Neural cell (in vitro differentiated cells): ENCODE data around the gene PPFIBP2. TPM values are rescaled to one million over a fixed set of nuclear protein-coding genes. Genes with fewer than 3 reads are reported as not detected.

ENCODE experiments used
- H2AFZ ChIP-seq: fragments of 200-600, 300-800 bp; sonication (generic), shearing (Covaris generic); 2 replicates; pipeline ENCODE4 v1.6.0; 2014; ENCODE audit warnings: low read depth, mild to moderate bottlenecking, antibody characterized with exemption, low read length, moderate library complexity
- H3F3A ChIP-seq: fragments of 200-600 bp; shearing (Covaris generic); 2 replicates; pipeline ENCODE4 v1.6.1; 2016; ENCODE audit warnings: mild to moderate bottlenecking, moderate library complexity, mixed read lengths, antibody characterized with exemption, low read length; ENCODE audit not compliant: insufficient read depth, poor library complexity, severe bottlenecking
- H3K27ac ChIP-seq: fragments of 200-600, 300-800 bp; sonication (generic), shearing (Covaris generic); 2 replicates; pipeline ENCODE4 v1.5.1; 2014; ENCODE audit warnings: mild to moderate bottlenecking, low read length, moderate library complexity
- H3K27me3 ChIP-seq: fragments of 300-800, 200-600 bp; sonication (generic), shearing (Covaris generic); 2 replicates; pipeline ENCODE4 v1.6.0; 2014; ENCODE audit warnings: mild to moderate bottlenecking, low read depth, low read length, moderate library complexity; ENCODE audit not compliant: insufficient read depth
- H3K36me3 ChIP-seq: fragments of 300-800, 200-600 bp; sonication (generic), shearing (Covaris generic); 2 replicates; pipeline ENCODE4 v1.5.1; 2014; ENCODE audit warnings: mild to moderate bottlenecking, antibody characterized with exemption, low read length, moderate library complexity; ENCODE audit not compliant: insufficient read depth
- H3K4me2 ChIP-seq: fragments of 300-800, 200-600 bp; sonication (generic), shearing (Covaris generic); 2 replicates; pipeline ENCODE4 v1.6.0; 2014; ENCODE audit warnings: mild to moderate bottlenecking, low read length
- H3K4me3 ChIP-seq: fragments of 300-800, 200-600 bp; sonication (generic), shearing (Covaris generic); 2 replicates; pipeline ENCODE4 v1.5.1; 2014; ENCODE audit warnings: mild to moderate bottlenecking, low read length, moderate library complexity
- H3K79me2 ChIP-seq: fragments of 200-600 bp; shearing (Covaris generic); replicated peaks from 2 replicates; pipeline ENCODE4 v1.6.0; 2014; ENCODE audit warnings: mild to moderate bottlenecking, low read length, moderate library complexity; ENCODE audit not compliant: insufficient read depth
- H3K9ac ChIP-seq: fragments of 300-800, 200-600 bp; sonication (generic), shearing (Covaris generic); 2 replicates; pipeline ENCODE4 v1.6.1; 2016; ENCODE audit warnings: mild to moderate bottlenecking, low read length, mixed read lengths
- H3K9me2 ChIP-seq: fragments of 200-600 bp; shearing (Covaris generic); 2 replicates; pipeline ENCODE4 v1.6.1; 2016; ENCODE audit warnings: mild to moderate bottlenecking, low read length, mixed read lengths; ENCODE audit not compliant: insufficient read depth
- H3K9me3 ChIP-seq: fragments of 200-600, 300-800 bp; sonication (generic), shearing (Covaris generic); 2 replicates; pipeline ENCODE4 v1.6.1; 2016; ENCODE audit warnings: mild to moderate bottlenecking, mixed run types, low read length, moderate library complexity, mixed read lengths
- H4K20me1 ChIP-seq: fragments of 200-600 bp; shearing (Covaris generic); 2 replicates; pipeline ENCODE4 v1.6.1; 2016; ENCODE audit warnings: mild to moderate bottlenecking, mixed run types; ENCODE audit not compliant: insufficient read depth
- EP300 ChIP-seq: fragments of 450-650 bp; conservative IDR thresholded peaks from 2 replicates; pipeline ENCODE4 v1.6.1; 2014; ENCODE audit warnings: antibody characterized with exemption, mild to moderate bottlenecking, moderate library complexity; ENCODE audit not compliant: poor library complexity, severe bottlenecking
- EZH2 ChIP-seq: fragments of 200-600, 300-800 bp; shearing (Covaris generic), sonication (generic); IDR thresholded peaks from 2 replicates; pipeline ENCODE4 v1.6.1; 2014; ENCODE audit warnings: antibody characterized with exemption, low read length, borderline replicate concordance, mild to moderate bottlenecking; ENCODE audit not compliant: insufficient read depth, poor library complexity, severe bottlenecking
- MXI1 ChIP-seq: fragments of 450-650 bp; conservative IDR thresholded peaks from 2 replicates; pipeline ENCODE4 v1.6.1; 2014; ENCODE audit warnings: antibody characterized with exemption, mild to moderate bottlenecking; ENCODE audit not compliant: poor library complexity, severe bottlenecking
- POLR2AphosphoS5 ChIP-seq: IDR thresholded peaks from 2 replicates; pipeline ENCODE4 v1.6.1; 2012
- RAD21 ChIP-seq: fragments of 450-650 bp; conservative IDR thresholded peaks from 2 replicates; pipeline ENCODE4 v1.6.1; 2014; ENCODE audit warnings: antibody characterized with exemption, mild to moderate bottlenecking, moderate library complexity
- SMC3 ChIP-seq: fragments of 450-650 bp; conservative IDR thresholded peaks from 2 replicates; pipeline ENCODE4 v1.6.1; 2014; ENCODE audit warnings: antibody characterized with exemption, mild to moderate bottlenecking, moderate library complexity; ENCODE audit not compliant: poor library complexity
- TAF1 ChIP-seq: IDR thresholded peaks from 2 replicates; pipeline ENCODE4 v1.6.1; 2012; ENCODE audit warnings: low read depth
- polyA plus RNA-seq: library from polyadenylated mRNA; depleted of rRNA; stranded (reverse); fragments of >200 nt; gene quantifications from 2 replicates; pipeline ENCODE4 v1.2.3, GENCODE V29; 2014
- TF ChIP-seq, protein P1 (sequence below): fragments of 450-650 bp; IDR thresholded peaks from 2 replicates; pipeline ENCODE4 v1.5.1; 2014; ENCODE audit warnings: antibody characterized with exemption, mild to moderate bottlenecking, moderate library complexity; ENCODE audit not compliant: poor library complexity, severe bottlenecking
- TF ChIP-seq, protein P2 (sequence below): IDR thresholded peaks from 2 replicates; pipeline ENCODE4 v1.6.1; 2012; ENCODE audit warnings: borderline replicate concordance

The PPFIBP2 gene
- polyA plus RNA-seq, 1 donor from 2014 or later = not detected

DNA sequence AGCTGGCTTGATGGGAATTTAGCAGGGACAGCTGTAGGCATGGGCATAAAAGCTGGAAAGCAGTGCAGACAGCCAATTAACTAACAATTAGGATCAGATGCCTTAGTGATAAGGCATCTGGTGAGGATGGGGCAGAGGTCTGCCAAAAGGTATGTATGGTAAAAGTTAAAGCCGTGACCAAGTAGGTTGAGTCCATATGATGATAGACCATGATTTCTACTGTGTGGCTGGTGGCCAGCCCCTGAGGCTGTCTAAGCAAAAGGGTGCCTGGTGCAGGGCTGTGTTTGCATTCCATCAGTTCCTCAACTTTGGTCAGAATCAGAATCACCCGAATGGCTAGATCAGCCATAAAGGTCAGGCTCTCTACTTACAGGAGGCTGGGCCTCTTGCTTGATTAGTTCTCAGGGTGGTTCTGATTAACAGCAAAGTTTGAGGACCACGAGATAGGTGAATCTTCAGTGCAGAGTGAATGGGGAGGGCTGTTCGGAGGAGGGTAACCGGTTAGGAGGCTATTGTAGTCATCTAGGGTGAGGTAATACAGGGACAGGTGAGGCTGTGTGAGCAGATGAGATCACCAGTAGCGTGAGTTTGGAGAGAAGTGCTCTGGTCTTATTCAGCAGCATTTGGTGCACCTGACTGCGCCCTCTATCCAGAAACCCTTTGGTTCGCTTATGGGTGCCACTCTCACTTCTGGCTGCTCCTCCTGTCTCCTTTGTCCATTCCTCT lies 27.2 kb downstream of the PPFIBP2 start:
- no peak overlapping the region for H3K27ac ChIP-seq
- H3K27me3 ChIP-seq = no peaks in the 10 kb centered on the region
- H3K79me2 ChIP-seq = no peaks in the 10 kb centered on the region
- no peak overlapping the region for H3K4me3 ChIP-seq
- no peaks in the 10 kb centered on the region for H3F3A ChIP-seq
- H3K36me3 ChIP-seq = no peaks in the 10 kb centered on the region
- no peak overlapping the region for H3K9ac ChIP-seq
- H3K9me2 ChIP-seq = no peaks in the 10 kb centered on the region
- no peak overlapping the region for H2AFZ ChIP-seq
- no peaks in the 10 kb centered on the region for H4K20me1 ChIP-seq
- no peaks in the 10 kb centered on the region for H3K9me3 ChIP-seq
- TF ChIP-seq POLR2AphosphoS5 = no peak
- H3K4me2 ChIP-seq = no peak overlapping the region

DNA sequence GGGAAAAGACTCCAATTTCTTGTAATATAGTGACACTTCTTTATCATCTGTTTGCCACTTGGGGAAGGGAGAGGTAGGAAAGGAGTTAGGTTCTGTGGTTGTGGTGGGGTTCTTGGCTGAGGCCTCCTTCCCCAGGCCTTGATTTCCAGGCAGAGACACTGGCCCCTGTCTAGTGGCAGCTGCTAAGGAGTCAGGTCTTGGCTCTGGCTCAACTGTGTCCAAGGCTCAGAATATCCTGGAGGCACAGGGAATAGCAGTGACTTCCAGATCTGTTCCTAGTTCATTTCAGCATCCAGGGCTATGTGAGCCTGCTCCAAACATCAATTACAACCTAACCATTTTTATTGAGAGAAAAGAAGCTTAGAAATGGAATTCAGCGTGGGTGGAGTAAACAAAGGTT lies 29.5 kb downstream of the PPFIBP2 start:
- no peaks in the 10 kb centered on the region for H3K27me3 ChIP-seq
- no peaks in the 10 kb centered on the region for H4K20me1 ChIP-seq
- H3K4me2 ChIP-seq = no peak overlapping the region
- no peaks in the 10 kb centered on the region for H3K9me3 ChIP-seq
- no peak overlapping the region for H2AFZ ChIP-seq
- H3K27ac ChIP-seq = no peak overlapping the region
- no peaks in the 10 kb centered on the region for H3K36me3 ChIP-seq
- H3K4me3 ChIP-seq = no peak overlapping the region
- no peak overlapping the region for H3K9ac ChIP-seq
- no peaks in the 10 kb centered on the region for H3F3A ChIP-seq
- H3K79me2 ChIP-seq = no peaks in the 10 kb centered on the region
- no peaks in the 10 kb centered on the region for H3K9me2 ChIP-seq
- TF ChIP-seq, protein P1, sequence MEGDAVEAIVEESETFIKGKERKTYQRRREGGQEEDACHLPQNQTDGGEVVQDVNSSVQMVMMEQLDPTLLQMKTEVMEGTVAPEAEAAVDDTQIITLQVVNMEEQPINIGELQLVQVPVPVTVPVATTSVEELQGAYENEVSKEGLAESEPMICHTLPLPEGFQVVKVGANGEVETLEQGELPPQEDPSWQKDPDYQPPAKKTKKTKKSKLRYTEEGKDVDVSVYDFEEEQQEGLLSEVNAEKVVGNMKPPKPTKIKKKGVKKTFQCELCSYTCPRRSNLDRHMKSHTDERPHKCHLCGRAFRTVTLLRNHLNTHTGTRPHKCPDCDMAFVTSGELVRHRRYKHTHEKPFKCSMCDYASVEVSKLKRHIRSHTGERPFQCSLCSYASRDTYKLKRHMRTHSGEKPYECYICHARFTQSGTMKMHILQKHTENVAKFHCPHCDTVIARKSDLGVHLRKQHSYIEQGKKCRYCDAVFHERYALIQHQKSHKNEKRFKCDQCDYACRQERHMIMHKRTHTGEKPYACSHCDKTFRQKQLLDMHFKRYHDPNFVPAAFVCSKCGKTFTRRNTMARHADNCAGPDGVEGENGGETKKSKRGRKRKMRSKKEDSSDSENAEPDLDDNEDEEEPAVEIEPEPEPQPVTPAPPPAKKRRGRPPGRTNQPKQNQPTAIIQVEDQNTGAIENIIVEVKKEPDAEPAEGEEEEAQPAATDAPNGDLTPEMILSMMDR = no peak
- TF ChIP-seq, protein P2, sequence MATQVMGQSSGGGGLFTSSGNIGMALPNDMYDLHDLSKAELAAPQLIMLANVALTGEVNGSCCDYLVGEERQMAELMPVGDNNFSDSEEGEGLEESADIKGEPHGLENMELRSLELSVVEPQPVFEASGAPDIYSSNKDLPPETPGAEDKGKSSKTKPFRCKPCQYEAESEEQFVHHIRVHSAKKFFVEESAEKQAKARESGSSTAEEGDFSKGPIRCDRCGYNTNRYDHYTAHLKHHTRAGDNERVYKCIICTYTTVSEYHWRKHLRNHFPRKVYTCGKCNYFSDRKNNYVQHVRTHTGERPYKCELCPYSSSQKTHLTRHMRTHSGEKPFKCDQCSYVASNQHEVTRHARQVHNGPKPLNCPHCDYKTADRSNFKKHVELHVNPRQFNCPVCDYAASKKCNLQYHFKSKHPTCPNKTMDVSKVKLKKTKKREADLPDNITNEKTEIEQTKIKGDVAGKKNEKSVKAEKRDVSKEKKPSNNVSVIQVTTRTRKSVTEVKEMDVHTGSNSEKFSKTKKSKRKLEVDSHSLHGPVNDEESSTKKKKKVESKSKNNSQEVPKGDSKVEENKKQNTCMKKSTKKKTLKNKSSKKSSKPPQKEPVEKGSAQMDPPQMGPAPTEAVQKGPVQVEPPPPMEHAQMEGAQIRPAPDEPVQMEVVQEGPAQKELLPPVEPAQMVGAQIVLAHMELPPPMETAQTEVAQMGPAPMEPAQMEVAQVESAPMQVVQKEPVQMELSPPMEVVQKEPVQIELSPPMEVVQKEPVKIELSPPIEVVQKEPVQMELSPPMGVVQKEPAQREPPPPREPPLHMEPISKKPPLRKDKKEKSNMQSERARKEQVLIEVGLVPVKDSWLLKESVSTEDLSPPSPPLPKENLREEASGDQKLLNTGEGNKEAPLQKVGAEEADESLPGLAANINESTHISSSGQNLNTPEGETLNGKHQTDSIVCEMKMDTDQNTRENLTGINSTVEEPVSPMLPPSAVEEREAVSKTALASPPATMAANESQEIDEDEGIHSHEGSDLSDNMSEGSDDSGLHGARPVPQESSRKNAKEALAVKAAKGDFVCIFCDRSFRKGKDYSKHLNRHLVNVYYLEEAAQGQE = no peak
- TF ChIP-seq POLR2AphosphoS5 (no peak), EZH2 (no peak), SMC3 (no peak), TAF1 (no peak), EP300 (no peak), RAD21 (no peak), MXI1 (no peak)

DNA sequence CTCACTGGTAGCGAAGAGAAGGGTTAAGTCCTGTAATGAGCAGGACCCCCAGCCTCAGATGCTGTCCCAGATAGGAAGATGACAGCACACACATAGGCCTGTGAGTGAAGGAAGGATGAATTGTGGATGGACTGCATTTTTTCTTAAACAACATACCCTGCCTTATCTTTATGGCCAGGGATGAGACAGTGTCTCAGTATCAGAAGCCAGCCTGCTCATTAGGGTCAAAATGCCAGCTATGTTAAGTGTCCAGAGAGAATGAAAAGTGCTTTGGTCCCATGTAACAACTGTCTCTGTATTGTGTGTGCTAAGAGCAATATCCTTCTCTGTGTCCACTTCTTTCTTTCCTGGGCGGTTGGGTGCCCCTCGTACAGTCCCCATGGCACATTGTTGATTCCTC lies 30.2 kb downstream of the PPFIBP2 start:
- H2AFZ ChIP-seq = no peak overlapping the region
- H3F3A ChIP-seq = no peaks in the 10 kb centered on the region
- no peaks in the 10 kb centered on the region for H3K9me3 ChIP-seq
- H4K20me1 ChIP-seq = no peaks in the 10 kb centered on the region
- H3K9ac ChIP-seq = no peak overlapping the region
- H3K27me3 ChIP-seq = no peaks in the 10 kb centered on the region
- TF ChIP-seq MXI1 = no peak
- no peak for TF ChIP-seq EP300
- TF ChIP-seq TAF1 = no peak
- TF ChIP-seq, protein P2 = no peak
- no peak for TF ChIP-seq RAD21
- TF ChIP-seq POLR2AphosphoS5 = no peak
- no peak for TF ChIP-seq EZH2
- TF ChIP-seq, protein P1 = no peak
- TF ChIP-seq SMC3 = no peak
- no peak overlapping the region for H3K4me3 ChIP-seq
- H3K27ac ChIP-seq = no peak overlapping the region
- no peak overlapping the region for H3K4me2 ChIP-seq
- no peaks in the 10 kb centered on the region for H3K9me2 ChIP-seq
- H3K79me2 ChIP-seq = no peaks in the 10 kb centered on the region
- H3K36me3 ChIP-seq = no peaks in the 10 kb centered on the region
